Activated CD4-positive, alpha-beta T cell treated with anti-CD3 and anti-CD28 coated beads, Interleukin-2, amount 50 U/mL, for 48 hours (primary cell): ENCODE data around the gene CHST3.
"Not testable (repeated sequence)": the region's sequence is repeated elsewhere in the genome, so short reads cannot be mapped to it uniquely, and the experiment has no call there.

Experiments used
- DNase-seq, 2 experiments: peaks; one replicate each; pipeline ENCODE4 v3.0.0-alpha.2; 2020

CHST3 gene

DNA sequence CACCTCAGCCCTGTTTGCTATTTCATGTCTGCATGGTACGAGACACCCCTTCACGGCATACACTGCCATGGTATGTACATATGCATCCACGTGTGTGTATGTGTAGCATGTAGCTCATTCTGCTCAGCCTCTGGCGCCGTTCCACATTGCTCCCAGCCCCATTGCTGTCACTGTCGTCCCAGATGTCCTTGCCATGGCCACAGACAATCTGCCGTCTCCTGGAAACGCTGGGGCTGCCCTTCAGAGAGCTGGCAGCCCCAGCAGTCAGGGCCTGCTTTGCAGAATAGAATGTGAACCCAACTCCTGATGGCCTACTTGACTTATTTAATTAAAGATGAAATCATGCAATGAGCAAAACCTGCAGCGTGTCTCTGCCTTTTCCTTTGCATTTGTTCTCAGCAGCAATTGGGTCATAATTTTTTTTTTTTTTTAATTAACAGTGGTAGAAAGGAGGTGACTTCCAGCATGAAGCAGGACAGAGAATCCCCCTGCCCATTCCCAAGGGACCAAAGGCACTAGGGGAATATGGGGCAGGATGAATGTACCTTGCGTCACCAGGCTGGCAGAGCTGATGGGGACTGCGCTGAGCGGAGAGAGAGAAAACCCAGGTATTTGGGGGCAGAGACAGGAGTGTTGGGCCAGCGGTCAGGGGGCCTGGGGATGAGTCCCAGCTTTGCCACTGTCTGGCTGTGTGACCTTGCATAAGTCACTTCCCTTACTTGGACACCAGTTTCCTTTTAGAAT is 49.2 kb downstream of the CHST3 start:
- no peak for DNase-seq

DNA sequence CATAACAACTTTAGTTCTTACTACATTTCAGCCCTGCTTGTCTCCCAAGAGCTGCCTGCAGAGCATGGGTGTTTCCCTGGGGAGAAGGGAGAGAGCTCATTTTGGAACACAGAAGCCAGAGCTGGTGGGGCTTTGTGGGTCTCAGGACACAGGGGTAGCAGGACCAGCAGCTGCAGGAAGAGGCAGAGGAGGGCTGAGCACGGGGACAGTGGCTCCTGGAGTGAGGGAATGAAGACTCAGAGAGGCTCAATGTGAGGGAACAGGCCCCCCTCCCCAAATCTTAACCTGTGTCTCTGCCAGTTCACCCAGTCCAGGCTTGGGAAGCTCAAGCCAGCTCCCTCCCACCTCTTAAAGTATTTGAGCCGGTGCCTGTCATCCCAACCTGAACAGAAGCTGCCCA is 50.0 kb downstream of the CHST3 start:
- DNase-seq: no peak

DNA sequence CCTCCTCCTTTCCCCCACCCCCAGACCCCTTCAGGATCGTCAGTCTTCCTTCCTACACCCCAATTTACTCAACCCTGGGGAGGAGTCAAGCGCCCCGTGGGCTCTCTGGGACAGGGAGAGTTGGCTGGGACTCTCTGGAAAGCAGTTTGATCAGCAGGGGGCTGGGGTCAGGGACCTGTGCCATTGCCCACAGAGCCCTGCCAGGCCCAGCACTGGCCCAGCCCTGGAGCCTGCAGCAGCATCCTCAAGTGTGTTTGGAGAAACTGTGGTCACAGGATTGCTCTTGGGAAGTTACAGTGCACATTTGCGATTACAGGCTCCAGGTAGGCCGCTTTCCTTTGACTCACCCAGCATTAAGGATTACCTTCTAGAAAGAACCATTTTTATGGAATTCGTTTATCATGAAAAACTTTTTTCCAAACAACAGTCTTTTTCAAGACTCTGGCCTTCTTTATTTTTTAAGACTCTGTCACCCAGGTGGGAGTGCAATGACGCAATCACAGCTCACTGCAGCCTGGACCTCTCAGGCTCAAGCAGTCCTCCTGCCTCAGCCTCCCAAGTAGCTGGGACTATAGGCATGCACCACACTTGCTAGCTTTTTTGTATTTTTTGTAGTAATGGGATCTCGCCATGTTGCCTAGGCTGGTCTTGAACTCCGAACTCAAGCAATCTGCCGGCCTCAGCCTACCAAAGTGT is 50.7 kb downstream of the CHST3 start:
- DNase-seq: no peak

DNA sequence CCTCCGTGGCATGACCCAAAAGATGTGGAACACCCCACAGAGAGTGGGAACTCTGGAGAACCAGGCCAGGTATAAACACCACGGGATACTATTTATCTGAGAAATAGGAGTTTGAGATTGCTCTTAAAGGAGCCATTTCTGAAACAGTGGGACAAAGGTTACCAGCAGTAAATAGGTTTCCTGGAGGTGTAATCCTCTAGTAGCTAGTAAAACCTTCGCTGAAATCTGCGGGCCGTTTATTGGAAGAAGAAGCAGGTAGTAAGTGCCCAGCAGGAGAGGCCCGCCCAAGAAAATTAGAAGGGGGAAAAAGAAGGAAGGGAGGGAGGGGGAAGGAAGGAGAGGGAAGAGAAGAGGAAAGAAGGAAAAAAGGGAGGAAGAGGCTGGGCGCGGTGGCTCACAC is 51.6 kb downstream of the CHST3 start:
- DNase-seq: no peak

DNA sequence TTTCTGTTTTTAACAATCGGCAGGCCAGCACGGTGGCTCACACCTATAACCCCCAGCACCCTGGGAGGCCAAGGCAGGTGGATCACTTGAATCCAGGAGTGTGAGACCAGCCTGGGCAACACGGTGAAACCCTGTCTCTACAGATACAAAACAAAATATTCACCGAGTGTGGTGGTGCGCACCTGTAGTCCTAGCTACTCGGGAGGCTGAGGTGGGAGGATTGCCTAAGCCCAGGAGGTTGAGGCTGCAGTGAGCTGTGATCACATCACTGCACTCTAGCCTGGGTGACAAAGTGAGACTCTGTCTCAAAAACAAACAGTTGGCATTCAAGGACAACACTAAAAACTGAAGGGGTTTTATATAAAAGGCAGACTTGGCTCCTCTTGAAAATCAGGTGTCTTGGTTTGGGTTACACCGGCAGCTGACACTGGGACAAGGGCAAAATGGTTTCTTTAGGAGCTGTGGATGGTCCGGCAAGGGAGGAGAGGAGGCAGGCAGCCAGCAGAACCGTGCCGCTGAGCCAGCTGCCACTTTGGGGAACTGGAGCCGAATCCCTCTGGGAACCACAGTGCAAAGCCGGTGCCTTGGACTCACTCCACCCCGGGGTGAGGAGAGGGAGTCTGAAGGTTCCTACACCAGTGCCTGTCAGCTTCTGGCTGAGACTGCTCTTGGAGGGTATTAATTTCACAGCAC is 52.6 kb downstream of the CHST3 start:
- DNase-seq: no peak

DNA sequence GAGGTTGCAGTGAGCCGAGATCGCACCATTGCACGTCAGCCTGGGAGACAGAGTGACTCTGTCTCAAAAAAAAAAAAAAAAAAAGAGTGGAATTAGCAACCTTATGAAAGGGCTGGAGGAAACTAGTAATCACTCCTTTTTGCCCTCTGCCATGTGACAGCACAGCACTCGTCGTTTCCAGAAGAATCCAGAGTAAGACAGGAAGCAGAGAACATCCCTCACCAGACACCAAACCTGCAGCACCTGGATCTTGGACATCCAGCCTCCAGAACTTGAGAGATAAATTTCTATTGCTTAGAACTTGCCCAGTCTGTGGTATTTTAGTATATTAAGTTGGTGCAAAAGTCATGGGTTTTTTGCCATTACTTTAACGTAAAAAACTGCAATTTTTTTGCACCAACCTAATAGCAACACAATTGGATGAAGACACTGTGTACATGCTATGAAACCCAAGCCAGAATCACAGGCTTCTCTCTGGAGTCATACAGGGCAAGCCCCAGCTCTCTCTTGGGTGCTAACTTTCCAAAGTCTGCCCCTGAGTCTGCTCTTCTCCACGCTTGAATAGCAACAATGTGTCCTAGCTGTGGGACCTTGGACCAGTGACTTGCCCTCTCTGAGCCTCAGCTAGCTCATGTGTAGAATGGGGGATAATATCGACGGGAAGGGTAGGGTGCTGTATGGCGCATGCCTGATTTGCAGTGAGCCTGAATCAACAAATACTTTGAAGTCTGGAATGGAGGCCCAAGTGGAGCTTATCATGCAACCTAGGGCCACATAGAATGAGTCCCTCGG is 55.1 kb downstream of the CHST3 start:
- no peak for DNase-seq

DNA sequence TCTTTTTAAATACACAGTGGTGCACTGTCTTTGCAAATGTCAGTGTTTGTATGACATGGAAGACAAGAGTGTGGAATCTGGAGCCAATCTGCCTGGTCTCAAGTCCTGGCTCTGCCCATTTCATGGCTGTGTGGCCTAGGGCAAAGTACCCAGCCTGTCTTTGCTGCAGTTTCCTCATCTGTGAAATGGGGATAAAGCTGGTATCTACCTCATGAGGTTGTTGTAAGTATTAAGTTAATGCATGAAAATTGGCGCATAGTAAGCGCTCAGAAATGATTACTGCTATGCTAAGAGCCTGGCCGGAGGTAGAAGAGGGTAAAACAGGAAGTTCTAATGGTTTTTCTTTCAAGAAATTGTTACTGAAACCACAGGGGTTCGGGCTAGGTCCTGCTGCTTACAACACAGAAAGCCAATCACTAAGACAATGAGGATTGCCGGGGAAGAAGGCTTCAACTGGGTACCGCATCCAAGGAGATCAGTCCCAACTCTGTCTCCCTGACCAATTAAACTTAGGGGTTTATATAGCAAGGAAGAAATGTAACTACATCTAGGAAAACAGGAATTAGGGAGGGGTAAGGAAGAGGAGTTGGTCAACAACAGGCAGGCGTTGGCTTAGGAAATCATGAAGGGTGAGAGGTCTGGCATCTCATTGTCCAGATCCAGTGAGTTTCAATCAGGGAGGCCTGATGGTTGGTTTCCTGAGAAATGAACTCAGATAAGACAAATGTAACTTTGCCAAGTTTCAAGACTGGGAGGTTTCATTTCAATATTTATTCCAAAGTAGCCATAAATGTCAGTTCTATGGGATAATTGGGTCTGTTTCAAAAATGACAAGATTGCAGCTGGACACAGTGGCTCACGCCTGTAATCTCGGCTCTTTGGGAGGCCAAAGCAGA is 57.0 kb downstream of the CHST3 start:
- no peak for DNase-seq

DNA sequence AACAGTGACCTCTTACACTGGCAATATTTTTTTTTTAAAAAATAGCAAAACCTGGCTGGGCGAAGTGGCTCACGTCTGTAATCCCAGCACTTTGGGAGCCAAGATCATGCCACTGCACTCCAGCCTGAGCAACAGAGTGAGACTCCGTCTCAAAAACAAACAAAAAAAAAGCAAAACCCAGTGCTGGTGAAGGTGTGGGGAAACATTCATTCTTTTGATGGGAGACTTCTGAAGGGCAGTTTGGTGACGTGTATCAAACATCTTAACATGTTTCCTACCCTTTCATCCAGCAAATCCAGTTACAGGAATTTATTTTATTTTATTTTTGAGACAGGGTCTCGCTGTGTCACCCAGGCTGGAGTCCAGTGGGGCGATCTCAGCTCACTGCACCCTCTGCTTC is 58.0 kb downstream of the CHST3 start:
- no peak for DNase-seq

DNA sequence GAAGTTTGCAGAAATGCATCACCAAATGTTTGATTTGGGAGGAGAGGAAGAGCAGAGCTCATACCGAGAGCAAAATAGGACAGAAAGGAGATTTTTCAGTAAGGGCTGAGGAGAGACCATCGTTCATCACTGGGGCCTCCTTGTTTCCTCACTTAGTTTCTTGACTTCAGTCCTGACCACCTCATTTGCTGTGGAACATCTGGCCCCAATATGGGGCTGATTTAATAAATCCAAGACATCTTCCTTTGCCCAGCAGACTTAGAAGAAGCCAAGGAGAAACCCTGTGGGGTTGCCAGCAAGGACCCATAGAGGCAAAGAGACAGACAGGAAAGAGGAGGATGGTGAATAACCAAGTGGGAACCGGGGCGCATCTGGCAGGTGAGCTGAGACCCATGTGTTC is 60.4 kb downstream of the CHST3 start:
- no peak for DNase-seq

DNA sequence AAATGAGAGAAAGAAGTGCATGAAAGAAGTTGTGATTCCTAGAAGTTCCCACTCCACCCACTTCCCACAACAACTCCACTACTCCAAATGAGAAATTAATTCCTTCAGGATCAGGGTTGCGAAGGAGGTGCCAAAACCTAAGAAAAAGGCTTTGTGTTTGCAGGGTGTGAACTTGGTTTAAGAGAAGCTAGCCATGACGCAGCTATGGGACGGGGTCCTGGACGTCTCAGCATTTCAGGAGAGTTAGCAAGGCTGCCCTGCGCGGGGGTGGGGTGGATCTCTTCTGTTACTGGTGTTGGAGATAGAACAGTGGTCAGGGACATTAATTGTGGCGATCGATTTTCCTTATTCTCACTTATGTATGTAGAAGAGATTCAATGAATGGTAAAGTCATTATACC is 61.2 kb downstream of the CHST3 start:
- DNase-seq: no peak

DNA sequence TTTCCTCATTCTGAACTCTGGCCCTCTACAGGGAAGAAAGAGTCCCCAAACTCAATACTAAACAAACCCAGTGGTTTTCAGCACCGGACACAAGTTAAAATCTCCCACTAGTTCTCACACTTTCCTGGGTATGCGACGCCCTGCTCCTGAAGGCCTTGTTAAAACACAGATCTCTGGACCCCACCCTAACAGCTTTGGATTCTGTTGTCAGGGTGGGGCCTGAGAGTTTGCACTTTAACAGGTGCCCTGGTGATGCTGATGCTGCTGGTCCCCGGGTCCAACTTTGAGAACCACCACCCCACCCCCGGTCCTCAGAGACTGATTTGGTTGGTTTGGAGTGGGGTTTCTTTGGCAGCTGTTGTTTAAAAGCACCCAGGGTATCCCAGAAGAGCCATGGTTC is 61.6 kb downstream of the CHST3 start:
- no peak for DNase-seq

DNA sequence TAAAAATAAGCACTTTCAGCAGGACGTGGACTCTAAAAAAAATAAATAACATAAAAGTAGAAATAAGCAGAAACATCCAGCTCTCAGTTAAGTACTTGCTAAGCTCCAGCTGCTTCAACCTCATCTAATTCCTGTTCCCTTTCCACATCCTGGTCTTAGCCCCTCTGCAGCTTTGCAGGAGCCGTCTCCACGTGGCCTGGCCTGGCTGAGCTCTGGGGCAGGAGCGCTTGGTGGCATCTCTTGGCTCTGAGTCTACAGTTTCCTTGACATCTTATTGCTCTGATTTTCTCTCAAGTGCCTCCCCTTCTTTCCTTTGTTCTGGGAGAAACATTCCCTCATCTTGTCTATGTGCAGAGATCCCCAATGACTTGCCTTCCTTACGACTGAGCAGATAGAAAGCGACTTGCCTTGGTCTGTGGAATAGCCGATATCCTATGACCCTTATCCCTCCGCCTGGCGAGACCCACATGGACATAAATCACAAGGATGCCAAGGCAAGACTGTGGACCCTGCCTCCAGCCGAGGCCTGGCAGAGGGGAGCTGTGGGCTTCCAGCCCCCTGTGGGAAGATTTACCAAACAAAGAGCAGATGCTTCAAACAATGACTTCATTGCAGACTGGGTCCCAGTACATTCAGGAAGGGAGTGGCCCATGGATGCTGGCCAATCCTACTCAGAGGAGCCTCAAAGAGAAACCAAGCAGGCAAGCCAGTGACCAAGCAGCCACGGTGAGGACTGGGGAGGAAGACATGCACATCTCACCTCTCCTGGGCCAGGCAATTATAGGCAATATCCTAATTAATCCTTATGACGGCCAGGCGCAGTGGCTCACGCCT is 62.3 kb downstream of the CHST3 start:
- no peak for DNase-seq

DNA sequence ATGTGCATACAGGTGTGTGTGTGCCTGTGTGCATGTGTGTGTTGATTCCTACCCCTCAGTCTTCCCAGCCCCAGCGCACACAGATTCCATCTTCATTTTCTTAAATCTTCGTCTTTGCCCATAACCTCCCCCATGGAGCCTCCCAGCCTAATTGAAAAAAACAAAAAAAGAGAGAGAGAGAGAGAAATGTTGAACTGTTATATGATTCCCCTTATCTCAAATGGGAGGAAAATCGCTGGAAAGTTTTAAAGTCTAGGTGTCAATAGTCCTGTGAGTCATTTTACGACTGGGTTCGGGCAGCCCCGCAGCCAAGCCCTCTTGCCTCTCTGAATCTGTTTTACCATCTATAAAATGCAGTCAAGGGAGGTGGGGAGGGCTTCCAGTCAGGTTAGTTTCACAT is 63.3 kb downstream of the CHST3 start:
- no peak for DNase-seq

DNA sequence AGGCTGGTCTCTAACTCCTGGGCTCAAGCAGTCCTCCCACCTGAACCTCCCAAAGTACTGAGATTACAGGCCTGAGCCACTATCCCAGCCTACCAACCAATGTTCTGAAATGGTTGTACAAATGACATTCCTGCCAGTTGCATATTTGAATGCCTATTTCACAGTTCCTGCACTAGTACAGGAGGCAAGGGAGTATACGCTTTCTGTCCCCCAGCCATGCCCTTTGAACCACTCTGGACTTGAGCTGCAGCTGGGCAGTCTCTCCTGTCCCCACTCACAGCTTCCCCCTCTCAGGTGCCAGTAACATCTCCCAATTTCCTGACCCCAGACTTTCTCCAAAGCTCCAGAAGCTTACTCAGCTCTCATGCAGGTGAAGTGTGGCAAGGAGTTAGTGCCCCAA is 65.2 kb downstream of the CHST3 start:
- no peak for DNase-seq

DNA sequence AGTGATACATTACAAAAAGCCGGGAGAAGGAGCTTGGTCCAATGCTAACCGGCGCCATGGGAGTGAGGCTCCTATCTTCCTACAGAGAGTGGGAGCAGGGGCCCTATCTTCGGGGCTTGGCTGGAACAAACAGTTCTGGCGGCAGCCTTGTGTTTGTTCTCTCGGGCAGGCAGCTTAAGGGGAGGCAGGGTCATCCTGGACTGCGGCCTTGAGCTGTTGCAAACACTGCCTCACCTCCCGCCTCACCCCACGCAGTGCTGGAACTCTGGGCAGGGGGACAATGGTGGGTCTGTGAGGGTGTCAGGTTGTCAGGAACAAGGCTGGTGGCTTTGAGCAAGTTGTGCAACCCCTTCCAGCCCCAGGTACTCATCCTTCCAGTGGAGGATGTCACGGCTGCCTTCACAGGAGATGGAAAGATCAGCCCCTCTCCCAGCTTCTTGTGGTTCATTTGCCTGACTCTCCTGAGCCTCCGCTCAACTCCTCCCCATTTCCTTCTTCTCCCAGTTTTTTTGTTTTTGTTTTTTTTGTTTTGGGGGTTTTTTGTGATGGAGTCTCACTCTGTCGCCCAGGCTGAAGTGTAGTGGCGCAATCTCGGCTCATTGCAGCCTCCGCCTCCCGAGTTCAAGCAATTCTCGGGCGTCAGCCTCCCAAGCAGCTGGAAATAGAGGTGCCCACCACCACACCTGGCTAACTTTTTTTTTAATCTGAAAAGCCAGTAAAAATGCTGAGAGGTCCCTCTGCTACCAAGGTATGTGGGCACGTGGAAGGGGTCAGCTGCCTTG is 66.8 kb downstream of the CHST3 start:
- no peak for DNase-seq

DNA sequence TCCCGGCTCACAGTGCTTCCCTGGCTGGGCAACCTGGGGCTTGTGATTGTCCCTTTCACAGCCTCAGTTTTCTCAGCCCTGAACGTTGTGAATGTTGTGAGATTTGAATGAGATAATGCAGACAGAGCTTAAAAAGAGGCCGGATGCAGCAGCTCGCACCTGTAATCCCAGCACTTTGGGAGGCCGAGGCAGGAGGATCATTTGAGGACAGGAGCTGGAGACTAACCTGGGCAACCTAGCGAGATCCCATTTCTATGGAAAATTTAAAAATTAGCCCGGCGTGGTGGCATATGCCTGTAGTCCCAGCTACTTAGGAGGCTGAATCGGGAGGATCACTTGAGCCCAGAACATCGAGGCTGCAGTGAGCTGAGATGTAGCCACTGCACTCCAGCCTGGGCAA is 67.5 kb downstream of the CHST3 start:
- DNase-seq: no peak

DNA sequence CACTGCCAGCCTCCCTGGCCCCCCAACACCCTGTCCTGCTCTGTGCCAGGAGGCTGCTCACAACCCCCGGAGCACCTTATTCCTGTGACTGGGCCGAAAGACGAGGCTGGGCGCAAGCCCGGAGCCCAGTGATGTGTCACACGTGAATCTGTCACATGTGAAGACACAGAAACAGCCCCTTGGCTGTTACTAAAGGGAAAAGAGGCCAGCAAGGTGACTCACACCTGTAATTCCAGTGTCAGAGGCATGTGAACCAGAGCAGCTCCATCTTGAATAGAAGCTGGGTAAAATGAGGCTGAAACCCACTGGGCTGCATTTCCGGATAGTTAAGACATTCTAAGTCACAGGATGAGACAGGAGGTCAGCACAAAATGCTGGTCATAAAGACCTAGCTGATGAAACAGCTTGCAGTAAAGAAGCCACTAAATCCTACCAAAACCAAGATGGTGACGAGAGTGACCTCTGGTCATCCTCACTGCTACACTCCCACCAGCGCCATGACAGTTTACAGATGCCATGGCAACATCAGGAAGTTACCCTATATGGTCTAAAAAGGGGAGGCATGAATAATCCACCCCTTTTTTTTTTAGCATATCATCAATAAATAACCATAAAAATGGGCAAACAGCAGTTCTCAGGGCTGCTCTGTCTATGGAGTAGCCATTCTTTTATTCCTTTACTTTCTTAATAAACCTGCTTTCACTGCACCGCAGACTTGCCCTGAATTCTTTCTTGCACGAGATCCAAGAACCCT is 68.4 kb downstream of the CHST3 start:
- not testable (repeated sequence) for DNase-seq

DNA sequence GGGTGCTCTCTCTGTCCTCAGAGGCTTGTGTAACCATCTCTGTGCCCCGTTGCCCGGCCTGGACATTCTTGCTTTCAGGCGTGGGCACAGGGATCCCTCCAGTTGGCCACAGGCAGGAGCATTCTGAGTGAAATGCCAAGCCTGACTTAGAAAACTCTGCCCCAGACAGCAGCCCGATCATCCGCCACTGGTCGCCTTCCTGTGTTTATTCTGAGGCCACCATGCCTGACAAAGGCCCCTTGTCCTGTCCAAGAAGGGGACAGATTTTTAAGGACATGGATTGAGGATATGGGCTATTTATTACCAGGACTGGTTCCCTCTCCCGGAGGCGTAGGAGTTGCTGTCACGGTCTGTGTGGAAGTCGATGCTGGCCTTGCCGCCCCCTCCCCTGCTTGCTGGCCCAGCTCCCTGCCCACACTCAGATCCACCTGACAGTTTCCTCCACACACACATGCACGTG is 69.9 kb downstream of the CHST3 start:
- no peak for DNase-seq

DNA sequence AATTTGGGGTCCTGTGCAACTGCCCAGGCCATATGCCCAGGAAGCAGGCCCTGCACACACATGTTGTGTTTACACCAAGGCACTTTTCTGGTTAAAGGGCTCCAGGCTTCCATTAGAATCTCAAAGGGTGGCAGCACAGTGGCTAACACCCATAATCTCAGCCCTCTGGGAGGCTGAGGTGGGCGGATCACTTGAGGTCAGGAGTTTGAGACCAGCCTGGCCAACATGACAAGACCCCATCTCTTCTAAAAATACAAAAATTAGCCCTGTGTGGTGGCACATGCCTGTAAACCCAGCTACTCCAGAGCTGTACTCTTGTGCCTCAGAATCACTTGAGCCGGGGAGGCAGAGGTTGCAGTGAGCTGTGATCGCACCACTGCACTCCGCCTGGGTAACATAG is 70.6 kb downstream of the CHST3 start:
- DNase-seq: no peak
